Measurements from ENCODE around the gene SYT9. TPM values are rescaled to one million over a fixed set of nuclear protein-coding genes. Genes with fewer than 3 reads are reported as not detected.

SYT9 gene
- total and polyA plus RNA-seq, 4 donors = 0.05 to 5.4 (median 2.6) TPM

DNA sequence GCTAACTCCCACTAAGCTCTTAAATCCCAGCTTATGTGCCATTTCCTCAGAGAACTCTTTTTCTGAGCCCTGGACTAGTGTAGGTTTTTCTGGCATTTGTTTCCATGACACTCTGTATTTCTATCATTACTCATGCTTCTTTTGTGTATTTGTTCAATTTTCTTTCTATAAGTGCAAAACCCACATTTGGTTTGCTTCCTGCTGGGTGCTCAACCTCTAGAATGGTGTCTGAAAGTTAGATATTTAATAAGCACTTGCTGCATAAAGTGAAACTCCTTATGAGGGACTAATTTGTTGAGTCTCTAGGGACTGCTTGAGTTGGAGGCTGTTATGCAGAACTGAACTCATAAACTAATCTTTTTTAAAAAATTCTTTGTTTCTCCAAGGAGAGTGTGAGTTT is 68.6 kb downstream of the SYT9 start:
- TF ChIP-seq EGR1 (IDR thresholded peaks at IDR 0.05; ENCODE audit: low read depth in 2 of 2) (no peak), HNF4G (IDR thresholded peaks at IDR 0.05) (no peak), NR2F2 (IDR thresholded peaks at IDR 0.05) (no peak), FOXA2 (IDR thresholded peaks at IDR 0.05) (no peak), GABPA (IDR thresholded peaks at IDR 0.05 in 1 of 2, conservative IDR thresholded peaks at IDR 0.05 in 1 of 2) (no peak), YY1 (IDR thresholded peaks at IDR 0.05) (no peak), JUND (IDR thresholded peaks at IDR 0.05) (no peak), RAD21 (IDR thresholded peaks at IDR 0.05) (no peak), RXRA (IDR thresholded peaks at IDR 0.05) (no peak), TAF1 (conservative IDR thresholded peaks at IDR 0.05) (no peak), FOXA1 (IDR thresholded peaks at IDR 0.05) (no peak), SP1 (IDR thresholded peaks at IDR 0.05) (no peak)
- TF ChIP-seq, protein P1, sequence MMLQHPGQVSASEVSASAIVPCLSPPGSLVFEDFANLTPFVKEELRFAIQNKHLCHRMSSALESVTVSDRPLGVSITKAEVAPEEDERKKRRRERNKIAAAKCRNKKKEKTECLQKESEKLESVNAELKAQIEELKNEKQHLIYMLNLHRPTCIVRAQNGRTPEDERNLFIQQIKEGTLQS (IDR thresholded peaks at IDR 0.05) = no peak
- TF ChIP-seq, protein P2, sequence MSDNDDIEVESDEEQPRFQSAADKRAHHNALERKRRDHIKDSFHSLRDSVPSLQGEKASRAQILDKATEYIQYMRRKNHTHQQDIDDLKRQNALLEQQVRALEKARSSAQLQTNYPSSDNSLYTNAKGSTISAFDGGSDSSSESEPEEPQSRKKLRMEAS (IDR thresholded peaks at IDR 0.05) = no peak
- TF ChIP-seq, protein P3, sequence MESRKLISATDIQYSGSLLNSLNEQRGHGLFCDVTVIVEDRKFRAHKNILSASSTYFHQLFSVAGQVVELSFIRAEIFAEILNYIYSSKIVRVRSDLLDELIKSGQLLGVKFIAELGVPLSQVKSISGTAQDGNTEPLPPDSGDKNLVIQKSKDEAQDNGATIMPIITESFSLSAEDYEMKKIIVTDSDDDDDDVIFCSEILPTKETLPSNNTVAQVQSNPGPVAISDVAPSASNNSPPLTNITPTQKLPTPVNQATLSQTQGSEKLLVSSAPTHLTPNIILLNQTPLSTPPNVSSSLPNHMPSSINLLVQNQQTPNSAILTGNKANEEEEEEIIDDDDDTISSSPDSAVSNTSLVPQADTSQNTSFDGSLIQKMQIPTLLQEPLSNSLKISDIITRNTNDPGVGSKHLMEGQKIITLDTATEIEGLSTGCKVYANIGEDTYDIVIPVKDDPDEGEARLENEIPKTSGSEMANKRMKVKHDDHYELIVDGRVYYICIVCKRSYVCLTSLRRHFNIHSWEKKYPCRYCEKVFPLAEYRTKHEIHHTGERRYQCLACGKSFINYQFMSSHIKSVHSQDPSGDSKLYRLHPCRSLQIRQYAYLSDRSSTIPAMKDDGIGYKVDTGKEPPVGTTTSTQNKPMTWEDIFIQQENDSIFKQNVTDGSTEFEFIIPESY (IDR thresholded peaks at IDR 0.05) = no peak
- TF ChIP-seq, protein P4, sequence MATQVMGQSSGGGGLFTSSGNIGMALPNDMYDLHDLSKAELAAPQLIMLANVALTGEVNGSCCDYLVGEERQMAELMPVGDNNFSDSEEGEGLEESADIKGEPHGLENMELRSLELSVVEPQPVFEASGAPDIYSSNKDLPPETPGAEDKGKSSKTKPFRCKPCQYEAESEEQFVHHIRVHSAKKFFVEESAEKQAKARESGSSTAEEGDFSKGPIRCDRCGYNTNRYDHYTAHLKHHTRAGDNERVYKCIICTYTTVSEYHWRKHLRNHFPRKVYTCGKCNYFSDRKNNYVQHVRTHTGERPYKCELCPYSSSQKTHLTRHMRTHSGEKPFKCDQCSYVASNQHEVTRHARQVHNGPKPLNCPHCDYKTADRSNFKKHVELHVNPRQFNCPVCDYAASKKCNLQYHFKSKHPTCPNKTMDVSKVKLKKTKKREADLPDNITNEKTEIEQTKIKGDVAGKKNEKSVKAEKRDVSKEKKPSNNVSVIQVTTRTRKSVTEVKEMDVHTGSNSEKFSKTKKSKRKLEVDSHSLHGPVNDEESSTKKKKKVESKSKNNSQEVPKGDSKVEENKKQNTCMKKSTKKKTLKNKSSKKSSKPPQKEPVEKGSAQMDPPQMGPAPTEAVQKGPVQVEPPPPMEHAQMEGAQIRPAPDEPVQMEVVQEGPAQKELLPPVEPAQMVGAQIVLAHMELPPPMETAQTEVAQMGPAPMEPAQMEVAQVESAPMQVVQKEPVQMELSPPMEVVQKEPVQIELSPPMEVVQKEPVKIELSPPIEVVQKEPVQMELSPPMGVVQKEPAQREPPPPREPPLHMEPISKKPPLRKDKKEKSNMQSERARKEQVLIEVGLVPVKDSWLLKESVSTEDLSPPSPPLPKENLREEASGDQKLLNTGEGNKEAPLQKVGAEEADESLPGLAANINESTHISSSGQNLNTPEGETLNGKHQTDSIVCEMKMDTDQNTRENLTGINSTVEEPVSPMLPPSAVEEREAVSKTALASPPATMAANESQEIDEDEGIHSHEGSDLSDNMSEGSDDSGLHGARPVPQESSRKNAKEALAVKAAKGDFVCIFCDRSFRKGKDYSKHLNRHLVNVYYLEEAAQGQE (IDR thresholded peaks at IDR 0.05) = no peak
- TF ChIP-seq, protein P5, sequence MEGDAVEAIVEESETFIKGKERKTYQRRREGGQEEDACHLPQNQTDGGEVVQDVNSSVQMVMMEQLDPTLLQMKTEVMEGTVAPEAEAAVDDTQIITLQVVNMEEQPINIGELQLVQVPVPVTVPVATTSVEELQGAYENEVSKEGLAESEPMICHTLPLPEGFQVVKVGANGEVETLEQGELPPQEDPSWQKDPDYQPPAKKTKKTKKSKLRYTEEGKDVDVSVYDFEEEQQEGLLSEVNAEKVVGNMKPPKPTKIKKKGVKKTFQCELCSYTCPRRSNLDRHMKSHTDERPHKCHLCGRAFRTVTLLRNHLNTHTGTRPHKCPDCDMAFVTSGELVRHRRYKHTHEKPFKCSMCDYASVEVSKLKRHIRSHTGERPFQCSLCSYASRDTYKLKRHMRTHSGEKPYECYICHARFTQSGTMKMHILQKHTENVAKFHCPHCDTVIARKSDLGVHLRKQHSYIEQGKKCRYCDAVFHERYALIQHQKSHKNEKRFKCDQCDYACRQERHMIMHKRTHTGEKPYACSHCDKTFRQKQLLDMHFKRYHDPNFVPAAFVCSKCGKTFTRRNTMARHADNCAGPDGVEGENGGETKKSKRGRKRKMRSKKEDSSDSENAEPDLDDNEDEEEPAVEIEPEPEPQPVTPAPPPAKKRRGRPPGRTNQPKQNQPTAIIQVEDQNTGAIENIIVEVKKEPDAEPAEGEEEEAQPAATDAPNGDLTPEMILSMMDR (IDR thresholded peaks at IDR 0.05; ENCODE audit: low read depth, low read length, missing input control) = no peak
- H3K9ac ChIP-seq (ENCODE audit: low read depth in 1 of 2, low read length in 2 of 2) = no peak overlapping the region

More for the DNA sequence above, 68.6 kb downstream of the SYT9 start:
- Histone ChIP-seq H3K4me3 (ENCODE audit: low read depth in 1 of 3, low read length in 3 of 3) (no peak overlapping the region), H3K9me3 (ENCODE audit: control insufficient read depth in 4 of 4, low read length in 3 of 4) (no peaks in the 10 kb centered on the region), H3K4me1 (ENCODE audit: control insufficient read depth in 4 of 4, insufficient read depth in 4 of 4, low read length in 3 of 4) (no peaks in the 10 kb centered on the region), H3K27ac (ENCODE audit: low read depth in 1 of 2, low read length in 2 of 2) (no peak overlapping the region), H3K27me3 (ENCODE audit: control insufficient read depth in 4 of 4, insufficient read depth in 4 of 4, low read length in 3 of 4) (no peaks in the 10 kb centered on the region), H3K36me3 (ENCODE audit: control insufficient read depth in 4 of 4, insufficient read depth in 3 of 4, low read depth in 1 of 4, low read length in 3 of 4) (no peaks in the 10 kb centered on the region)
- no peak for DNase-seq (ENCODE audit: low spot score)

All from liver (tissue), 9 donors.